Measurements from ENCODE around the gene TBCD.
"Not testable (repeated sequence)": the region's sequence is repeated elsewhere in the genome, so short reads cannot be mapped to it uniquely, and the experiment has no call there.

Gene TBCD

GRCh38 chr17:82942166-82943130 lies 190.6 kb downstream of the TBCD start:
- DNase-seq = no peak

- no peak for DNase-seq
Measured at GRCh38 chr17:82943339-82943738, 191.5 kb downstream of the TBCD start.

- DNase-seq = no peak
Measured at GRCh38 chr17:82943751-82944150, 191.9 kb downstream of the TBCD start.

GRCh38 chr17:82944990-82945389 lies 193.1 kb downstream of the TBCD start:
- DNase-seq = no peak

- DNase-seq = no peak
Measured at GRCh38 chr17:82946081-82946480, 194.2 kb downstream of the TBCD start.

GRCh38 chr17:82947051-82947991 lies 195.5 kb downstream of the TBCD start:
- DNase-seq = no peak

GRCh38 chr17:82948081-82948511 lies 196.2 kb downstream of the TBCD start:
- no peak for DNase-seq

- no peak for DNase-seq
Measured at GRCh38 chr17:82948957-82949356, 197.1 kb downstream of the TBCD start.

- DNase-seq = no peak
Measured at GRCh38 chr17:82949361-82949760, 197.5 kb downstream of the TBCD start.

GRCh38 chr17:82949984-82950383 lies 198.1 kb downstream of the TBCD start:
- no peak for DNase-seq

- no peak for DNase-seq
Measured at GRCh38 chr17:82950525-82951102, 198.7 kb downstream of the TBCD start.

- no peak for DNase-seq
Measured at GRCh38 chr17:82952019-82952418, 200.2 kb downstream of the TBCD start.

GRCh38 chr17:82955106-82955505 lies 203.2 kb downstream of the TBCD start:
- DNase-seq = not testable (repeated sequence)

- not testable (repeated sequence) for DNase-seq
Measured at GRCh38 chr17:82955627-82956026, 203.8 kb downstream of the TBCD start.

GRCh38 chr17:82956146-82956725 lies 204.4 kb downstream of the TBCD start:
- DNase-seq = no peak

- no peak for DNase-seq
Measured at GRCh38 chr17:82956726-82957468, 205.0 kb downstream of the TBCD start.

GRCh38 chr17:82957469-82957795 lies 205.6 kb downstream of the TBCD start:
- DNase-seq = no peak

GRCh38 chr17:82957961-82958561 lies 206.2 kb downstream of the TBCD start:
- no peak for DNase-seq

GRCh38 chr17:82959242-82959930 lies 207.5 kb downstream of the TBCD start:
- no peak for DNase-seq

GRCh38 chr17:82959990-82960418 lies 208.1 kb downstream of the TBCD start:
- DNase-seq = no peak
